ENCODE measurements around the gene ZNF385A. TPM values are rescaled to one million over a fixed set of nuclear protein-coding genes. Genes with fewer than 3 reads are reported as not detected.
A peak's percentile ranks its signal among the peaks of the same experiment; 100 is the strongest.

Gene ZNF385A
- total RNA-seq, 1 donor from 2014 or later = 5.3 TPM

GRCh38 chr12:54390176-54390667, 5.7 kb upstream of the ZNF385A start:
- peak overlapping the region; percentile 88 for H3K4me3 ChIP-seq (ENCODE audit: low read depth, low read length)
- FAIRE-seq (no peak), DNase-seq (ENCODE audit: low read depth) (peak; percentile 87)
- TF ChIP-seq, protein P1, sequence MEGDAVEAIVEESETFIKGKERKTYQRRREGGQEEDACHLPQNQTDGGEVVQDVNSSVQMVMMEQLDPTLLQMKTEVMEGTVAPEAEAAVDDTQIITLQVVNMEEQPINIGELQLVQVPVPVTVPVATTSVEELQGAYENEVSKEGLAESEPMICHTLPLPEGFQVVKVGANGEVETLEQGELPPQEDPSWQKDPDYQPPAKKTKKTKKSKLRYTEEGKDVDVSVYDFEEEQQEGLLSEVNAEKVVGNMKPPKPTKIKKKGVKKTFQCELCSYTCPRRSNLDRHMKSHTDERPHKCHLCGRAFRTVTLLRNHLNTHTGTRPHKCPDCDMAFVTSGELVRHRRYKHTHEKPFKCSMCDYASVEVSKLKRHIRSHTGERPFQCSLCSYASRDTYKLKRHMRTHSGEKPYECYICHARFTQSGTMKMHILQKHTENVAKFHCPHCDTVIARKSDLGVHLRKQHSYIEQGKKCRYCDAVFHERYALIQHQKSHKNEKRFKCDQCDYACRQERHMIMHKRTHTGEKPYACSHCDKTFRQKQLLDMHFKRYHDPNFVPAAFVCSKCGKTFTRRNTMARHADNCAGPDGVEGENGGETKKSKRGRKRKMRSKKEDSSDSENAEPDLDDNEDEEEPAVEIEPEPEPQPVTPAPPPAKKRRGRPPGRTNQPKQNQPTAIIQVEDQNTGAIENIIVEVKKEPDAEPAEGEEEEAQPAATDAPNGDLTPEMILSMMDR (IDR thresholded peaks at IDR 0.05; ENCODE audit: insufficient read depth, low read length, severe bottlenecking) = no peak
- peaks cover 18% of the 10 kb centered on the region for H3K36me3 ChIP-seq (ENCODE audit: control insufficient read depth, insufficient read depth, low read length)
- no peaks in the 10 kb centered on the region for H3K27me3 ChIP-seq (ENCODE audit: control insufficient read depth, insufficient read depth, low read length)

- TF ChIP-seq, protein P1 (IDR thresholded peaks at IDR 0.05; ENCODE audit: insufficient read depth, low read length, severe bottlenecking) = no peak
- DNase-seq (ENCODE audit: low read depth) (no peak), FAIRE-seq (no peak)
- Histone ChIP-seq H3K4me3 (ENCODE audit: low read depth, low read length) (peak overlapping the region; percentile 88), H3K27me3 (ENCODE audit: control insufficient read depth, insufficient read depth, low read length) (no peaks in the 10 kb centered on the region), H3K36me3 (ENCODE audit: control insufficient read depth, insufficient read depth, low read length) (peaks cover 17% of the 10 kb centered on the region)
Observed at GRCh38 chr12:54389607-54390175, 5.2 kb upstream of the ZNF385A start.

DNA sequence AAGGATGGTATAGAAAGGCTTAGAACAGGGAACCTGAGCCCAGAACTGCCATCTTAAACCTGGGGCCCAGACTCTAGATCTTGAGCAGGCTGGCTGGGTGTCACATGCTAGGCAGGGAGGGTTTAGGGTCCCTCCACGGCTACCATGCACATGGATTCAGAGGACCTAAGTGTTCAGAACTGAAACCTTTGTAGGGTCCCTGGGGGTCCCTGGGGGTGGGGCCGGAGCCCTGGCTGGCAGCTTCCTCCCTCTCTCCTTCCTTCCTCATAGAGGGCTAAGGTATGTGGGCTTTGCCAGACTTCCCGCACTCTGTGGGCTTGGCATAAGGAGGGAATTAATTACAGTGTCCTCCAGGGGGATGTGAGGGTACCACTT, 4.6 kb upstream of the ZNF385A start:
- DNase-seq (ENCODE audit: low read depth) = no peak
- TF ChIP-seq, protein P1 (IDR thresholded peaks at IDR 0.05; ENCODE audit: insufficient read depth, low read length, severe bottlenecking) = no peak
- H3K36me3 ChIP-seq (ENCODE audit: control insufficient read depth, insufficient read depth, low read length) = peaks cover 18% of the 10 kb centered on the region
- H3K27me3 ChIP-seq (ENCODE audit: control insufficient read depth, insufficient read depth, low read length) = no peaks in the 10 kb centered on the region
- no peak overlapping the region for H3K4me3 ChIP-seq (ENCODE audit: low read depth, low read length)
- no peak for FAIRE-seq

DNA sequence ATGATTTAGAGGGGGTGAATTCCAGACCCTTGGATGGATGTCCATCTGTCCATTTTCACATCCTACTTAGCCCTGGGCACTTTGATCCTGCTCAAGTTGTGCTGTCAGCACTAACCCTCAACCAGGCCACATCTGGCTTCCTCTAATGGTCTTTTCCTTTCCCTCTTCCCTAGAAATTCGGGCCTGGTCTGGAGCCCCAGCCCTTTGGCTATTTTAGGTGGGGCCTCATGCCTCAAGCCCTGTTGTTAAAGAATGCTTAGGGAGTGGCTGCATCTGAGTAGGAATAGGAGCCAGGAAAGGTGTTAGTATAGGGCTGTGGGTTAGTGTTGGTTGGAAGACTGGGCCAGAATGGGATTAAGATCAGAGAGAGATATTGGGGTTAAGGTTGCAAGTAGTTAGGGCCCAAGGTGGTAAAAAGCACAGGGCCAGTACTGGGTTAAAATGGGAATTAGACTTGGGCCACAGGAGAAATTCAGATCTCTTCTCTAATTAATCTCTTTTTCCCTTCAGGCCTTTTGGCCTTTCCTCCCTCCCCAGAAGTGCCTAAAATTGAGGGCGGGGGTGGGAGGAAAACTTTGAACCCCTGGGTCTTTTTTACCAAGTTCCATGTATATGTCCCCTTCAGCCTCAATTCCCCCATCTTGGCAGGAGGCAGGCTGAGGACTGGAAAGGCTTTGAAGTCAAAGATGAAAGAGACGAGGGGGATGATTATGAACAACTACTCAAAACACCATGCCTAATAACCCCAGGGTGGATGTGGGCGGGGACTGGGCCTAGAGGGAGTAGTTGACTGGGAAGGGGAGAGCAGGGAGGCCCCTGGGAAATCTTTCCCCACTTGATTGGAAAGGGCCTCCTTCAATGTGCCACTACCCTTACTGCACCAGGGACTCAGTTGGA, 4.0 kb upstream of the ZNF385A start:
- no peak for FAIRE-seq
- Histone ChIP-seq H3K36me3 (ENCODE audit: control insufficient read depth, insufficient read depth, low read length) (peaks cover 18% of the 10 kb centered on the region), H3K27me3 (ENCODE audit: control insufficient read depth, insufficient read depth, low read length) (no peaks in the 10 kb centered on the region)

DNA sequence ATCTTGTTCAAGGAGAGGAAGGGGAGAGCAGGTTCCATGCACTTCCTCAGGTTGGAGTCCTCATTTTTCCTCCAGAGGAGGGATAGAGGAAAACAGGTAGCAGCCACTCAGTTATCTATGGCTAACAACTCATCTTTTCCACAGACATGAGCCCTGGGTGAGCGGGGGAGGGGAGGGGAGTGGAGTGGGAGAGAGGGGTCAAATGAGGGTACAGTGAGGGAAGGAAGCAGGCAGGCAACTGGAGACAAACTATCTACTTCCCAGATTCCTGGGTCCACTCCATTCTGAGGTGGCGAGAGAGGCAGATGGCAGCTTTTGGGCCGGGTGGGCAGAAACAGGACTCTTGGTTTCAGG, 2.6 kb upstream of the ZNF385A start:
- FAIRE-seq = no peak
- H3K36me3 ChIP-seq (ENCODE audit: control insufficient read depth, insufficient read depth, low read length) = peaks cover 18% of the 10 kb centered on the region
- TF ChIP-seq, protein P1 (IDR thresholded peaks at IDR 0.05; ENCODE audit: insufficient read depth, low read length, severe bottlenecking) = no peak

More for the DNA sequence above, 4.0 kb upstream of the ZNF385A start:
- no peak for DNase-seq (ENCODE audit: low read depth)
- TF ChIP-seq, protein P1 (IDR thresholded peaks at IDR 0.05; ENCODE audit: insufficient read depth, low read length, severe bottlenecking) = no peak
- H3K4me3 ChIP-seq (ENCODE audit: low read depth, low read length) = no peak overlapping the region

More for the DNA sequence above, 2.6 kb upstream of the ZNF385A start:
- no peak overlapping the region for H3K4me3 ChIP-seq (ENCODE audit: low read depth, low read length)
- no peak for DNase-seq (ENCODE audit: low read depth)
- H3K27me3 ChIP-seq (ENCODE audit: control insufficient read depth, insufficient read depth, low read length) = no peaks in the 10 kb centered on the region

Measured in bronchial epithelial cell (primary cell).